Aortic smooth muscle cell (primary cell): ENCODE measurements around the gene HSFY1. TPM values are rescaled to one million over a fixed set of nuclear protein-coding genes. Genes with fewer than 3 reads are reported as not detected.

Experiments
- total RNA-seq: library from RNA; depleted of rRNA; stranded (reverse); fragments of >200 nt; gene quantifications from 2 replicates; pipeline ENCODE4 v1.2.3, GENCODE V29; 2014

Gene HSFY1, protein sequence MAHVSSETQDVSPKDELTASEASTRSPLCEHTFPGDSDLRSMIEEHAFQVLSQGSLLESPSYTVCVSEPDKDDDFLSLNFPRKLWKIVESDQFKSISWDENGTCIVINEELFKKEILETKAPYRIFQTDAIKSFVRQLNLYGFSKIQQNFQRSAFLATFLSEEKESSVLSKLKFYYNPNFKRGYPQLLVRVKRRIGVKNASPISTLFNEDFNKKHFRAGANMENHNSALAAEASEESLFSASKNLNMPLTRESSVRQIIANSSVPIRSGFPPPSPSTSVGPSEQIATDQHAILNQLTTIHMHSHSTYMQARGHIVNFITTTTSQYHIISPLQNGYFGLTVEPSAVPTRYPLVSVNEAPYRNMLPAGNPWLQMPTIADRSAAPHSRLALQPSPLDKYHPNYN
- not detected in 2 replicates for total RNA-seq

DNA sequence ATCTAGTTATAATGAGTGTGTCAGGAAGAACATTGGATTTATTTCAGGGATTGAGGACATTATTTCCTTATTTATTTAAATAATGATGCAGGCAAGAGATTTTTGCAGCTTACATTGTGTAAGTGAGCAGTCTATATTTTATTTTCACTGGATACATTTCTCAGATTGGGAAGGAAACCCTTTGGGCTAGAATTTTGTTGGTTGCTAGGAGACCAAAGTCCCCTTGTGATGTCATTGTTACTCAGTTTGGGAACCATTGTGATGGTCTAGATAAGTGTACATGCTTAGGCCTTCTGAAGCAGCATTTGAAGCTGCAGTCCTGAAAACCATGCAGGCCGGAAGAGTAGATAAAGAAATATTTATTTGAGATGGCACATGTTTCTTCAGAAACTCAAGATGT, at the start of gene HSFY1:
Gene HSFY1 (plus strand): TSS at position 301 of the 400 bp plus-strand sequence. CDS start 68 bp downstream, at position 369.

Other genes starting within 250 kb of the HSFY1 start
- 0.06 TPM in 1 of 2 replicates, not detected in the other for gene HSFY2, start 227.0 kb downstream of the HSFY1 start, total RNA-seq